Esophagus muscularis mucosa (tissue), 4 donors: ENCODE results near the gene NBEAL2.

ENCODE experiments used
- CTCF ChIP-seq, 3 experiments: fragments of 200-600 bp in 2 of 3; fragments of 450-650 bp in 1 of 3; sonication (generic) in 2 of 3; IDR thresholded peaks; one replicate each; pipeline ENCODE4 v1.5.1; 2017 to 2019; ENCODE audit warnings: antibody characterized with exemption in 3 of 3, mild to moderate bottlenecking in 2 of 3, moderate library complexity in 1 of 3
- EP300 ChIP-seq: sonication (generic); formaldehyde crosslinking; IDR thresholded peaks from one replicate; pipeline ENCODE4 v1.6.1; 2017; ENCODE audit warnings: antibody characterized with exemption
- POLR2AphosphoS5 ChIP-seq, 2 donors: sonication (generic); formaldehyde crosslinking; IDR thresholded peaks; one replicate each; pipeline ENCODE4 v1.6.1; 2017; ENCODE audit warnings: antibody characterized with exemption in 2 of 2

- TF ChIP-seq EP300 (no peak), CTCF (IDR thresholded peaks at IDR 0.05) (no peak), POLR2AphosphoS5 (IDR thresholded peaks at IDR 0.05) (no peak)
These were observed 20.2 kb downstream of the NBEAL2 start for GRCh38 chr3:46999516-47000197.
